Measurements from ENCODE around the gene LRP8. TPM values are rescaled to one million over a fixed set of nuclear protein-coding genes. Genes with fewer than 3 reads are reported as not detected.

The LRP8 gene
- total and polyA plus RNA-seq, 2 of the 4 experiments (the other 2 are of a cell fraction), result 12.0 to 12.1 TPM

- no peak overlapping the region for H2BK20ac ChIP-seq (ENCODE audit: low read depth, low read length)
- in situ Hi-C loops (cut with MboI; ENCODE audit: low sequenced_read_pairs), result no loop called here
- H3K79me1 ChIP-seq (ENCODE audit: low read depth in 1 of 2, low read length in 2 of 2), result peaks cover 6 to 18% of the 10 kb centered on the region in 2 experiments; a peak in 3 of 4 replicates
- H3K4me1 ChIP-seq (ENCODE audit: control insufficient read depth, insufficient read depth, low read length), result peaks cover 4% of the 10 kb centered on the region
- POLR2A ChIA-PET (ENCODE audit: unreplicated experiment), result no interaction called here
- no TSS peak for BruUV-seq (replicated peaks)
- no peak overlapping the region for H2AK9ac ChIP-seq (replicated peaks; ENCODE audit: low read depth, low read length, poor library complexity)
- no peak for TF ChIP-seq NFE2L2 (IDR thresholded peaks at IDR 0.05; ENCODE audit: low read depth, low read length)
- no peak for TF ChIP-seq SMC3 (IDR thresholded peaks at IDR 0.05; ENCODE audit: low read depth, low read length)
- TF ChIP-seq, protein P1, sequence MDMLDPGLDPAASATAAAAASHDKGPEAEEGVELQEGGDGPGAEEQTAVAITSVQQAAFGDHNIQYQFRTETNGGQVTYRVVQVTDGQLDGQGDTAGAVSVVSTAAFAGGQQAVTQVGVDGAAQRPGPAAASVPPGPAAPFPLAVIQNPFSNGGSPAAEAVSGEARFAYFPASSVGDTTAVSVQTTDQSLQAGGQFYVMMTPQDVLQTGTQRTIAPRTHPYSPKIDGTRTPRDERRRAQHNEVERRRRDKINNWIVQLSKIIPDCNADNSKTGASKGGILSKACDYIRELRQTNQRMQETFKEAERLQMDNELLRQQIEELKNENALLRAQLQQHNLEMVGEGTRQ (IDR thresholded peaks at IDR 0.05; ENCODE audit: low read depth, low read length), result no peak
- no peak for TF ChIP-seq ELK1 (IDR thresholded peaks at IDR 0.05; ENCODE audit: borderline replicate concordance, low read depth, low read length)
- no peak for TF ChIP-seq CTCF (conservative IDR thresholded peaks at IDR 0.05; ENCODE audit: low read depth, low read length)
- TF ChIP-seq MAFK (IDR thresholded peaks at IDR 0.05; ENCODE audit: low read depth, low read length), result no peak
- TF ChIP-seq BHLHE40 (IDR thresholded peaks at IDR 0.05; ENCODE audit: low read depth, low read length), result no peak
- TF ChIP-seq RFX5 (IDR thresholded peaks at IDR 0.05; ENCODE audit: low read depth, low read length), result no peak
- TF ChIP-seq CEBPB (IDR thresholded peaks at IDR 0.05; ENCODE audit: low read depth, low read length), result no peak
- no peak for TF ChIP-seq RAD21 (IDR thresholded peaks at IDR 0.05; ENCODE audit: low read length)
- no peak for TF ChIP-seq CHD1 (IDR thresholded peaks at IDR 0.05; ENCODE audit: low read depth, low read length)
- no peak for TF ChIP-seq FOS (IDR thresholded peaks at IDR 0.05; ENCODE audit: low read depth, low read length)
- no peak for TF ChIP-seq RCOR1 (IDR thresholded peaks at IDR 0.05; ENCODE audit: insufficient replicate concordance, low read length)
- TF ChIP-seq MAZ (IDR thresholded peaks at IDR 0.05; ENCODE audit: borderline replicate concordance, low read depth, low read length), result no peak
- no peak for TF ChIP-seq POLR2A (IDR thresholded peaks at IDR 0.05; ENCODE audit: low read depth, low read length)
- TF ChIP-seq MXI1 (IDR thresholded peaks at IDR 0.05; ENCODE audit: borderline replicate concordance, low read depth, low read length), result no peak
- H3K4me3 ChIP-seq (ENCODE audit: insufficient read depth, low read depth, low read length), result no peak overlapping the region
- no peak overlapping the region for H3K9ac ChIP-seq (ENCODE audit: low read depth, low read length)
- H3K36me3 ChIP-seq (ENCODE audit: control insufficient read depth, insufficient read depth, low read length), result no peaks in the 10 kb centered on the region; the same call in 1 of the 2 replicates
- H3K27ac ChIP-seq (ENCODE audit: insufficient read depth, low read length), result no peak overlapping the region
- H3K9me3 ChIP-seq (ENCODE audit: control insufficient read depth, insufficient read depth, low read length), result no peaks in the 10 kb centered on the region
- no peak overlapping the region for H4K91ac ChIP-seq (ENCODE audit: insufficient read depth, low read depth, low read length)
- H3K23ac ChIP-seq (ENCODE audit: low read depth, low read length), result no peak overlapping the region
- H2BK120ac ChIP-seq (ENCODE audit: low read depth, low read length), result no peak overlapping the region
- no peaks in the 10 kb centered on the region for H3K27me3 ChIP-seq (ENCODE audit: control insufficient read depth, insufficient read depth, low read length)
- H4K5ac ChIP-seq (ENCODE audit: low read depth, low read length), result no peak overlapping the region
- dilution Hi-C loops (cut with HindIII; ENCODE audit: low sequenced_read_pairs, unreplicated experiment), result no loop called here
- no peak overlapping the region for H3K18ac ChIP-seq (ENCODE audit: low read depth, low read length)
- H3K4me2 ChIP-seq (ENCODE audit: low read depth, low read length), result no peak overlapping the region
- no peak overlapping the region for H2BK15ac ChIP-seq (ENCODE audit: low read depth, low read length)
- H3K9me1 ChIP-seq (ENCODE audit: insufficient read depth, low read length), result peaks cover 4% of the 10 kb centered on the region; the same call in 1 of the 2 replicates
- ATAC-seq (ENCODE audit: low read depth), result no peak
- no peak overlapping the region for H3K4ac ChIP-seq (ENCODE audit: low read depth, low read length)
- no peak overlapping the region for H2BK5ac ChIP-seq (ENCODE audit: low read depth, low read length, poor library complexity, severe bottlenecking)
- H3K56ac ChIP-seq (ENCODE audit: extremely low read depth, insufficient read depth, low read length), result no peak overlapping the region
- H4K8ac ChIP-seq (ENCODE audit: low read depth in 2 of 2, low read length in 2 of 2), result no peak overlapping the region
- H2AFZ ChIP-seq (replicated peaks; ENCODE audit: low read length, poor library complexity), result no peak overlapping the region
- no peak overlapping the region for H2AK5ac ChIP-seq (ENCODE audit: low read depth, low read length)
- intact Hi-C loops (cut with micrococcal nuclease), result no loop called here
- H4K20me1 ChIP-seq (ENCODE audit: insufficient read depth, low read length), result no peaks in the 10 kb centered on the region
- no peak for DNase-seq
- CTCF ChIA-PET, result no interaction called here
- no peak overlapping the region for H3K14ac ChIP-seq (replicated peaks; ENCODE audit: low read depth, low read length)
- 89% methylated on average over 5 of the region's 10 CpGs; no CpG with 5 or more reads in 1 of the 2 experiments for WGBS, 2 experiments (ENCODE audit: extremely low coverage in 2 of 2, insufficient read length in 1 of 2)
Measured at GRCh38 chr1:53324321-53324720, 3.5 kb downstream of the LRP8 start.

Measured in IMR-90 (cell line).